ENCODE data around the gene FGD1. TPM values are rescaled to one million over a fixed set of nuclear protein-coding genes. Genes with fewer than 3 reads are reported as not detected.

FGD1 gene
- total and polyA plus RNA-seq, 2 of the 8 experiments (the other 6 are each of a cell fraction or from before 2014, with no cell fraction given) = 6.8 to 34.9 TPM

DNA sequence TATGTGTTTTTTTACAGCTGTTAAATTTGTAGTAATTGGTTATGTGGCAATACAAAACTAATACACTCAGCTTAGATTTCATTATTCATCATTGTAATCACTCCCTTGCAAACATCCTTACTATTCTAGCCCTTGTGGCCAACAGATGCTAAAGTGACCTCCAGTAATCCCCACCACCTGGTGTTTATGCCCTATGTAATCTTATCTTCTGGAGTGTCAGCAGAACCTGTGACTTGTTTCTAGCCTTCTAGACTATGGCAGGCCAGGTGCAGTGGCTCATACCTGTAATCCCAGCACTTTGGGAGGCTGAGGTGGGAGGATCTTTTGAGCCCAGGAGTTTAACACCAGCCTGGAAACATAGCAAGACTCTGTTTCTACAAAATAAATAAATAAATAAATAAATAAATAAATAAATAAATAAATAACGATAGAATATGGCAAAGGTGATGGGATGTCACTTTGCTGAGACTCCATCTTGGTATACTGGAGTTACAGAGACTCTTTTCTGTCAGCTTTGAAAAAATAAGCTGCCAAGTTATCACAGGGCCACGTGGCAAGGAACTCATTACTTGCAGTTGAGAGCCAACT is 68.1 kb downstream of the FGD1 start (continued):
- TF ChIP-seq JUND (IDR thresholded peaks at IDR 0.05; ENCODE audit: low read length) = no peak
- no peak for TF ChIP-seq CBX5 (IDR thresholded peaks at IDR 0.05; ENCODE audit: low read depth, low read length)
- no peak for TF ChIP-seq MAFK (IDR thresholded peaks at IDR 0.05; ENCODE audit: low read depth, low read length)
- no peak for TF ChIP-seq NRF1 (IDR thresholded peaks at IDR 0.05; ENCODE audit: low read depth, low read length)
